Suppressor macrophage treated with lipopolysaccharide for 4 hours (primary cell): ENCODE results near the gene PDCD7.
"Not testable (repeated sequence)": the region's sequence is repeated elsewhere in the genome, so short reads cannot be mapped to it uniquely, and the experiment has no call there.

ENCODE experiments used
- DNase-seq: peaks from one replicate; pipeline ENCODE4 v3.0.0-alpha.2; 2020

PDCD7 gene

GRCh38 chr15:65115086-65115485 lies 18.5 kb downstream of the PDCD7 start, which contains the start of gene UBAP1L:
Gene UBAP1L (minus strand): TSS chr15:65115200. CDS start chr15:65106215, 8,985 bp downstream.
- DNase-seq, result no peak

DNA sequence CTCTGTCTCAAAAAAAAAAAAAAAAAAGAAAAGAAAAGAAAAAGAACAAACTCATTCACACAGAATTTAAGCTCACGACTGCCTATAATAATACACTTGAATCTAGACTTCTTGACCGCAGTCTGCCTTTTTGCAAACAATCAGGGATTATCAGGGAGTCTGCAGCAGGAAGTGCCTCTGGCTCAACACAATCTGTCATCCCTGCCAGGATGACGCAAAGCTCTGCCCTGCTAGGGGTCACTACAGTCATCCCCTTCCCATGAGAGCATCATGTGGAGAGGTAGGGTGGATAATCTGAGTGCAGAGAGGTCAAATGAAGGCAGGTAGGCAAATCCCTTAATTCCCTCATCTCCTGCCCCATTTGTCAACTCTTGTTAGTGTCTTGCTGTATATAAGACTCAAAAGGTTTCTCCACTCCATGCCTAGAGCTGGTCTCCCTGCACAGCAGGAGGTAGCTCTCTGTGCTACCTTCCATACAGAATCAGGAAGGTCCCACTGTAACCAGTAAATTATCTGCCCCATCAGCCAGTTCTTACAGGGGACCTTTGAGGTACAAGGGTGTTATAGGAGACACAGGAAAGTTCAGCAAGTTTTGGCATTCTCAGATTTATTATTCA lies 22.8 kb downstream of the PDCD7 start:
- no peak for DNase-seq

DNA sequence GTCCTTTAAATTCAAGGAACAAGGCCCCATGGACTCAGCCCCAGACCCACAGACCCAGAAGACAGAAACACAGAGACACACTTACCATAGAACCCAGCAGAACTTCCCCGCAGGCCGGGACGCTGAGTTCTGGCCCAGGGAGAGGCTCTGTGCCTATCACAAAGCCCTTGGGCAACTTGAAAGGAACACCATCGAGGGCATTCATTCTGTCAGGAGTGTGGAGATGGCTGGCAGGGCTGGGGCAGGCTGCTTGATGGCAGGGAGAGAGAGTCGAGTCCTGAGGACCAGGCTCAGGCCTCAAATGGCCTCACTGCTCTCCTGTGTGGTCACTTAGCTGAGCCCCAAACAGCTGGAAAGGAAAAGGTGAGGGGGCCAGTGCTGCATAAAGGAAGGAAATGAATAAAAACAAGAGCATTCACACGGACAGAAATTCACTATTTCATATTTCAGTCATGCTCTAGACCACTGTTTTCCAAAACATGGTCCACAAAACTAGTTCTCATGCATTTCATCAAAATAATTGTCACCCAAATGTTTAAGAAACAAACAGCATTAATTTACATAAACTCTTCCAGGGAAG lies 27.5 kb downstream of the PDCD7 start:
- DNase-seq, result no peak

DNA sequence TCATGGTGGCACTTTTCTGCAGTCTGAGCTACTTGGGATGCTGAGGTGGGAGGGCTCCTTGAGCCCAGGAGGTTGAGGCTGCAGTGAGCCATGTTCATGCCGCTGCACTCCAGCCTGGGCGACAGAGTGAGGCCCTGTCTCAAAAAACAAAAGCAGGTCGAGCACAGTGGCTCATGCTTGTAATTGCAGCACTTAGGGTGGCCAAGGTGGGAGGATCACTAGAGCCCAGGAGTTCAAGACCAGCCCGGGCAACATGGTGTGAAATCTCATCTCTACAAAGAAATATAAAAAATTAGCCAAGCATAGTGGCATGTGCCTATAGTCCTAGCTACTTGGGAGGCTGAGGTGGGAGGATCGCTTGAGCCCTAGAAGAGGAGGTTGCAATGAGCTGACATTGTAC lies 28.6 kb downstream of the PDCD7 start:
- DNase-seq, result no peak

DNA sequence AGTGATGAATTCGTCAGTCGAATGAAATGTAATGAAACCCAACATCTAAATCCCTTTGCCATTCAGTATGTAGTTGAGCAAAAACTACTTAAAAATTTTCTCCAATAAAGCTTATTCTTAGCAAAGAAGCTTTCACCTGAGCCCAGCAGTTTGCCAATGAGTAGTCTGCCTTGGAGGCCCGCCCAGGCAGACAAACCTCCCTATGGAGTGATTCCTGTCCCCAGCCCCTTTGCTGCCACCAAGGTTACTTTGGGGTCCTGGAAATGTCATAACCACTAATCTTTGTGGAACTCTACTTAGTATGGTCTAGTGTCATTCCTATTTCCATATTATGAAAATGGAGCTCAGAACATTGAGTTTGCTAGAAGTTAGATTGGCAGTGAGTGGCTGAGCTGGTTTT lies 30.7 kb downstream of the PDCD7 start:
- DNase-seq, result no peak

GRCh38 chr15:65101891-65102708 lies 31.5 kb downstream of the PDCD7 start:
- DNase-seq, result no peak

DNA sequence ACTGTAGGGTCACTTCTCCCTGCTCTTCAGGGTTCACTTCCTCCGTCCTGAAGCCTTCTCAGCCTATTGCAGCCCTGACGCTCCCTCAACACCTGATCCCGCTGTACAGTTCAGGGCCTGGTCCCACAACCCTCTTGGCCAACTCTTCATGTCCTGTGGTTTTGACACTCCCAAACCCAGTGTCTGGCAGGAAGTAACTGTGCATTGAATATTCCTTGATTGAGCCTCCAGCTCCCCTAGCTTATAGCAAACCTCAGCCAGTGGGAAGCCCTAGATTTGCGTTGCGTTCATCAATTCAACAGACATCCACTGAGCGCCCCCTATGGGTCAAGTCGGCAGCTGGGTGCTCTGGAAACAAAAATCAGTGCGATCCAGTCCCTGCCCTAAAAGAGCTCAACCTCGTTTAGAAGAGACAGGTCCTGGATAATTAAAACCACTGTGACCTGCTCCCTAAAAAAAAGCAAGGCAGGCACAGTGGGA lies 32.2 kb downstream of the PDCD7 start:
- peak; percentile 77 for DNase-seq

GRCh38 chr15:65100442-65100841 lies 33.2 kb downstream of the PDCD7 start:
- DNase-seq, result no peak

GRCh38 chr15:65099801-65100200 lies 33.8 kb downstream of the PDCD7 start:
- not testable (repeated sequence) for DNase-seq

- no peak for DNase-seq
Measured at GRCh38 chr15:65099336-65099735, 34.3 kb downstream of the PDCD7 start.

GRCh38 chr15:65097651-65098263 lies 35.9 kb downstream of the PDCD7 start:
- DNase-seq, result no peak

DNA sequence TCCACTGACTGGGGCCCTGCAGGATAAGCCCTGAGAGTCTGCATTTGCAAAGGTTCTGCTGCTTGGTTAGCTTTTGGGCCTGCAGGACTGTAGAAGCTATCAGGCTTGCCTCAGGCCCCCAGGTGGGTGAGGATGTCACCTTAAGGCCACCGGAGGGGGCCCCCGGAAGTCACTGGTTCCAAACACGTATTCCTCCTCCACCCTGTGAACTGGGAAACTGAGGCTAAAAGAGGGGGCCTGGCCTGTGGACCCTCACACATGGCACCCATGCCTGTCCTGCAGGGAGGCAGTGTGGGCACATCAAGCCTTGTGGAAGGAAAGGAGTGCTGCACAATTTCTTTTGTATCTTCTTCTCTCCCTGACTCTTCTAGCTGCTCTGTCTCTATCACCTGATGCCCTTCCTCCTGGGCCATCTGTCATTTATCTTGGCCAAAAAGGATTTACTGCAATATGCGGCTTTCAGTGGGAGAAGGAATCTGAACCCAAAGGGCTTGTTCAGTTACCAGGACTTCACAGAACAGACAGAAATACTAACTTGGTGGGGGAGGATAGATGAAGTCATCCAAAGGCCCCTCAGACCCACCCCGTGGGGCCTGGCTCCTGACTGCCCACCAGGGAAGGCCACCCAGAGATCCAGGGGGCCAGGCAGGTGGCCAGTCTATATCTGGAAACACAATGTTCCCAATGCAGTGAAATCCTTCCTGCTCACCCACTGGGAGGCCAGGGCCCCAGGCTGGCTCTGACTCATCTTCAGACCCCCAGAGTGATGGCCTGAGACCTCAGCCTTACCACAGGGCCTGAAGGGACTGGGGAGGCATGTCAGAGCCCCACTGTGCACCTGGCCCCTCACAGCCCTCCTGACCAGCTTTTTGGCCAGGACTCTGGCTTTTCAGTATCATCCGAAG lies 36.9 kb downstream of the PDCD7 start:
- no peak for DNase-seq

DNA sequence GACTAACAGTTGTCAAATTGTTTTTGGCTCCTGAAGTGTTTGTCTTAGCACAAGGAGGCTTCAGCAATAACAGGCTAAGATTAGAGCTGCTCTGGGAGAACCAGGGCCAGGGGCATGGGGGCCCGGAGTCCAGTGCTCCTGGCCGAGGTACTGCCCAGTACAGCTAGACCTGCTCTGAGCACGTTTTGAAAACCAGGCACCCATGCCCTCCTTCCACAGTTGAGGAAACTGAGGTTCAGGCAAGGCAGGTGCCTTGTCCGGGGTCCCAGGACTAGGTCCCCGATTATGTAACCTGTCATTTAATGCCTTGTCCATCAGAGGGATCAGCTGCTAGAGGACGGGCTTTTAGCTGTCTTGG lies 37.9 kb downstream of the PDCD7 start:
- DNase-seq, result no peak

DNA sequence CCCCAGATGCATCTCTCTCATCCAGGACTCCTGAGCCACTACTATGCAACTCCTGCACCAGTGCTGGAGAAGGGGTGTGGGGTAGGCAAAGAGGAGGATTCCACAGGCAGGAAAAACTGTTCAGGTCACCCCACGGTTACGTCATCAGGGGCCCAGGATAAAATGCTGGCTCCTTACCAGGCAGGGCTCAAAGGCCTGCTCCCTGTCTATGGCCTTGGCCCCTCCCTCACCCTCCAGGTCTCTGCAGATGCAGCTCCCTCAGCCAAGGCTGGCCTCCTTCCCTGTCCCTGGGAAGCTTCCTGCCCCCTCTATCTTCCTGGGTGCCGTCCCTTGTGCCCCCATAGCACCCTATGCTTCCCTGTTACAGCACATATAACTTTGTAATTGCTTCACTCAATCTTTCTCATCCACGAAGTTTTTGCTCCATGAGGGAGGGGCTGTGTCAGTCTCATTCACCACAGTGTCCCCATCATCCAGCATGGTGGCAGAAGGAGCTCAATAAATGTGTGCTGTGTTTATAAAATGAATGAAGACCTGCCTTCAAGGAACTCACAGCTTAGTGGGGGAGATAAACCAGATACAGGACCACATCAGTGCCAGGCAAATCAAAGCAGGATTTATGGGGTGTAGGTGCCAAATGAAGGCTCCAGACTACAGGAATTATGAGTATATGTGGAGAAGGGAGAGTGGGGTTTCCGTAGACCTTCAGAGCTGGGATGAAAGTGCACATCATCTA lies 38.4 kb downstream of the PDCD7 start:
- DNase-seq, result no peak

- no peak for DNase-seq
Measured at GRCh38 chr15:65094294-65094995, 39.2 kb downstream of the PDCD7 start.

- DNase-seq, result not testable (repeated sequence)
Measured at GRCh38 chr15:65093793-65094170, 39.8 kb downstream of the PDCD7 start.

GRCh38 chr15:65092911-65093792 lies 40.5 kb downstream of the PDCD7 start:
- no peak for DNase-seq

DNA sequence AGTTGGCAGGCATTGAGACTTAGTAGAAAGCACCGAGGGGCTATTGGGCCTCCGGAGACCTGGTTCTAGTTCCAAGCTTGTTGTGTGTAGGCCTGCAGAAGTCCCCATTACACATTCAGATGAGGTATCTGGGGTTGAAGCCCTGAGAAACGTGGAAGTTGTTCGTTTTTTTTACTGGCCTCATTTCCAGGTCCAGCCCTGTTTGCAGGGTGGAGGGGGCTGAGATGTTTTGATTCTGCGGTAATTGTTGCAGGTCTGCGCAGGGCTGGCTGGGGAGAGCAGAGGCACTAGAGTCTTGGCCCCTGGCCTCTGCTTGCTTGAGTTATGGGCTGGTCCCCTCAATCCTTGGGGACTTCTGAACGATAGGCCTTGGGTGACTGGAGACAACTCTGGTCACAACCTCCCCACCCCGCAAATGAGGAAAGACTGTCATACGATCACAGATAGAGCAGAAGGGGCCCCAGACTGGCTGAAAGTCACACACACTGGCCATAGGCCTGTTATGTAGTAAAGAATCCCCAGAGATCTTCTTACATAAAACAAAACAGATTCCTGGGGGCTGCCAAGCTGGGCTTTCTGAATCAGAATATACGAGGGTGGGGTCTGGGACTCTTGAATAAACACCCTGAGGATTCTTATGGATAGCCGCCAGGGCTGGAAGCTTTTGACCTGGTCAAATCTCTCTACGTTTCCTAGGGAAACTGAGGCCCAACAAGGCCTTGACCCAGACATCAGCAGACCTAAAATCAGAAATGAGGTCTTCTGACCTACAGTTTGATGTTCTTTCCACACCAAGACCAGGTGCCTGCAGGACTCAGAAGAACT lies 41.5 kb downstream of the PDCD7 start:
- DNase-seq, result no peak

- no peak for DNase-seq
Measured at GRCh38 chr15:65089206-65089824, 44.3 kb downstream of the PDCD7 start.
